ENCODE measurements around the gene SLC38A2. TPM values are rescaled to one million over a fixed set of nuclear protein-coding genes. Genes with fewer than 3 reads are reported as not detected.
A peak's percentile ranks its signal among the peaks of the same experiment; 100 is the strongest.

SLC38A2 gene
- total RNA-seq, 4 donors from 2014 or later = 379 to 669 (median 479) TPM

DNA sequence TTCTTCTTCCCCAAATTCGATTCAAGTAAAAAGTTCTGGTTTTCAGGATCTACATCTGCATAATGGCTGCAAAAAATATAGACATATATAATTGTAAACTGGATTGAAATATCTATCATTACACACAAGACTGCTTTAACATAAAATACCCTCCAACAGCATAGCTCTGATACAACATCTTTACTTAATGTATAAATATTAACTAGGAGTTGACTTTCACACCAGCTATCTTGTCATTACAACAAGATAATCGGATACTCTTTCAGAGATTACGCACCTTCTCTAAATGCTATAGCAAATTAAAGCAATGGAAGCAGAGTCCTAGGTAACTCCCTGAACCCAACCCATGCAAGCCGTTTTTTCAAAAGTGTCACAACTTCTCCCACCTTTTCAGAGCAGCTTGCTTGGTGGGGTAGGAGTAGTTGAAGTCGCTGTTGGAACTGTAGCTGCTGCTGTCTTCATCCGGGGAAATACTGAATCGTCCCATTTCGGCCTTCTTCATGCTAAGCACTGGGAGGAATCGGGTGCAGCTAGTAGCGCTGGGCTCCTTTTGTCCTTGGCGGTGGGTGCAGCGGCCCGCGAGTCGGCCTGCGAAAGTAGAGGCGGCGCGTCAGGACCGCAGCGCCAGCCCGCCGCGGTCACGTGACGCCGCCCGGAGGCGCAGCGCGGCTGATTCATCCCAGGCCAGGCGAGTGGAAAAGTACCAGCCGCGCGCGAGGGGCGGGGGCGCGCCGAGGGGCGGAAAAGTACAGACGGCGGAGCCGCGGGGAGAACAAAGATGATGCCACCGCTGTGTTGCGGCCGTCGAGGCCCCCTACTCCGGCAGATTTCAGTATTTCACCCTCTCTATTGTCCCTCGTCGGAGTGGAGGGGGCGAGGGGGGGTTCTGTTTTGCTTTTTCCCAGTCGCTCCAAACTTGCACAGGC, 1.5 kb downstream of the SLC38A2 start:
- DNase-seq (ENCODE audit: low spot score) (peak; percentile 73), ATAC-seq (ENCODE audit: low FRiP score) (peak; percentile 36)
- TF ChIP-seq CTCF (IDR thresholded peaks at IDR 0.05) = no peak

DNA sequence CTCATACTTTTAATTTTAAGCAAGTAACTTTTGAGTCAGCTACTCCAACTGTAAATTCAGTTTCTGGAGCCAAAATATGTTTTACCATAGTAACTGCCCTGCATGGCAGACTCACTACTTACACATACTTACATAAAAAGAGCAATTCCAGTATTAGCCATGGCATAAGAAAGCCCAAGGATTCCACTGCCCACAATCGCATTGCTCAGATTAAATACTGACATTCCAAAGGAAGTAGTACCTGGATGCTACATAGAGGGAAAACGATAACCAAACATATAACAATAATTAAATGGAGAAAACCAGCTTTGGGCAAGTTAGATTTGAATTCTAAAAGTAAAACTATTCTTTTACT, 2.2 kb downstream of the SLC38A2 start:
- no peak for ATAC-seq (ENCODE audit: low FRiP score)

DNA sequence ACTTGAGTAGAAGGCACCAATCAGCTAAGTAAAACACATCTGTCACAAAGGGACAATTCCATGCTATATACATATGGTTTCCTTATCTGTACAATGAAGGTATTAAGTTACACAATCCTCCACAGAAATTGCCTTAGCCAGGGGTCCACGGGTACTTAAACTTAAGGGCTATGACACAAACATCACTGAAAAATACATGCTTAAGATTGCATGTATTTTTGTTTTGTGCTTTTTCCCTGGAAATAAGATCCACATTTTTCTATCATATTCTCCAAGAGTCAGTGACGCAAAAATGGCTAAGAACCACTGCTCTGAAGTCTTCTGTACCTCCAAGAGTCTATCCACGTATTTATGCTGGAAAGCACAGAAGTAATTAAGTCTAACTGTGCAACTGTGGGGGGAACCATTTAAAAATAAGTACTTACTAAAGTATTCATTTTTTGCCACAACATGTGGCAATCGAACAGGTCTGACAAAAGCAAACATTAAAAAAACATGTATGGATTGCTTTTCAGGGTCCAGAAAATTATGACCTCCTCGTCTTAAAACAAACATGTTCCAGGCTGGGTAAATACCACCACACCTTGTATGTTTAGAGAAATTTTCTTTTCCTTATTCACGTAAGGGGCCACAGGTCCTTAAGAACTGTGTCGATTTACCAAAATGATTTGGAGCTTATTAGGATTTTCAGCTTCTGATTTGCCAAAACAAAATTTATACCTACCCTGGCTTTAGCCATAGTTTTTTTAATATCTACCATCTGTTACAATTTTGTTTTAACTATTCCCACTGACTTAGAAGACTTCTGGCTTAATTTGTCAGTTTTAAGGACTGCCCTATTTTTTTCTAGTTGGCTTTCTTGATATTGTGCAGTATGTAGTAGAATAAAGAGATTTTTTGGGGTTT, 2.8 kb downstream of the SLC38A2 start:
- no peak for ATAC-seq (ENCODE audit: low FRiP score)
- DNase-seq (ENCODE audit: low spot score) = no peak
- no peak for TF ChIP-seq CTCF (IDR thresholded peaks at IDR 0.05)

More for the DNA sequence above, 2.2 kb downstream of the SLC38A2 start:
- no peak for TF ChIP-seq CTCF (IDR thresholded peaks at IDR 0.05)
- no peak for DNase-seq (ENCODE audit: low spot score)

DNA sequence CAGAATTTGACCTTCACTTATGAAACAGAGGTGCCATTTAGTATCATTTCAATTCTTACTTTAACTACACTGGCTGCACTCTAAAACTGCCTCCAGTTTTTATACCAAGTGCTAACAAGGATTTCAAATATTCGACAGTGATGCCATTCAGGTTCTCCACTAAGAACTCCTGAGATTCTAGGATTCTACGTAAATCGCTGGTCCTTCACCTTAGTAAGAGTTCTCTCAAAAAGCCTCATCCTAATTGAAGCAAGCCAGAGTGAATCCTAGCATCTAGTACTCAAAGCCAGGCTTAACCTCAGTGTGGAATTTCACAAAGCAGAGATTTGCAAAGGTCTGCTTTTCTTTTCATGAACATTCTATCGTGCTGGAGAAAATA, 3.5 kb downstream of the SLC38A2 start:
- TF ChIP-seq CTCF (IDR thresholded peaks at IDR 0.05) = no peak
- ATAC-seq (ENCODE audit: low FRiP score) = no peak
- DNase-seq (ENCODE audit: low spot score) = no peak

GRCh38 chr12:46368684-46369083, 3.9 kb downstream of the SLC38A2 start:
- no peak for ATAC-seq (ENCODE audit: low FRiP score)
- DNase-seq (ENCODE audit: low spot score) = no peak
- TF ChIP-seq CTCF (IDR thresholded peaks at IDR 0.05) = no peak

GRCh38 chr12:46368138-46368537, 4.4 kb downstream of the SLC38A2 start:
- no peak for ATAC-seq (ENCODE audit: low FRiP score)
- DNase-seq (ENCODE audit: low spot score) = no peak
- TF ChIP-seq CTCF (IDR thresholded peaks at IDR 0.05) = no peak

All from omental fat pad (tissue), 4 donors.